Ovary (tissue), 9 donors: ENCODE results near the gene NXT1. TPM values are rescaled to one million over a fixed set of nuclear protein-coding genes. Genes with fewer than 3 reads are reported as not detected.

Experiments used
- DNase-seq, 5 donors: peaks; one replicate each; pipeline ENCODE4 v3.0.0-alpha.2; 2019 to 2020
- H3K27ac ChIP-seq, 2 donors: fragments of 200-600 bp; one replicate each; pipeline versions ENCODE4 v1.5.1 to v1.8.0; 2019 to 2022
- H3K27me3 ChIP-seq: fragments of 200-600 bp; one replicate; pipeline ENCODE4 v1.8.0; 2022
- H3K36me3 ChIP-seq: fragments of 200-600 bp; sonication (generic); one replicate; pipeline ENCODE4 v1.5.1; 2019
- H3K4me1 ChIP-seq: one replicate; pipeline ENCODE4 v1.8.1; 2013; ENCODE audit warnings: mild to moderate bottlenecking, moderate library complexity; ENCODE audit not compliant: insufficient read depth
- H3K4me3 ChIP-seq: fragments of 200-600 bp; sonication (generic); one replicate; pipeline ENCODE4 v1.5.1; 2017
- H3K9me3 ChIP-seq, 2 donors: fragments of 200-600 bp in 1 of 2; sonication (generic) in 1 of 2; one replicate each; pipeline versions ENCODE4 v1.5.1 to v1.8.1; 2013 to 2019; ENCODE audit warnings: mild to moderate bottlenecking in 1 of 2, moderate library complexity in 1 of 2
- EP300 ChIP-seq: sonication (generic); formaldehyde crosslinking; IDR thresholded peaks from one replicate; pipeline ENCODE4 v1.6.1; 2017; ENCODE audit warnings: antibody characterized with exemption
- POLR2A ChIP-seq: fragments of 450-650 bp; IDR thresholded peaks from one replicate; pipeline ENCODE4 v1.6.1; 2017; ENCODE audit warnings: antibody characterized with exemption, mild to moderate bottlenecking, moderate library complexity
- WGBS, 3 donors: extraction: QIAGEN DNeasy Blood & Tissue Kit in 1 of 3; methylation state at CpG; one replicate each; pipeline versions ENCODE4 v1.1.5 to v1.1.7; 2013 to 2017; 5-methylcytosine and 5-hydroxymethylcytosine counted together
- intact Hi-C, 4 donors: fragments of 100-400 bp; cut with DNase I; formaldehyde crosslinking; loops; one replicate each; pipeline versions ENCODE4 v1.11.0 to v1.15.1; 2022 to 2023
- polyA plus RNA-seq, 2 donors: library from polyadenylated mRNA; stranded (reverse); fragments of 200-250 nt in 1 of 2; fragments of 350-450 nt in 1 of 2; fragmentation: Illumina TruSeq in 1 of 2; extraction: RNeasy Lipid Tissue Mini Kit (QIAGEN cat#74804) in 1 of 2; gene quantifications; one replicate each; pipeline ENCODE4 v1.2.3, GENCODE V29; 2013 to 2014
- total RNA-seq, 7 donors: library from RNA; depleted of rRNA in 2 of 7; stranded (reverse); fragments of >200 nt in 2 of 7; fragmentation: NEBNext Ultra II Directional in 3 of 7; extraction: Animal tissue kit (Norgen Biotek cat#: 25700) in 3 of 7; gene quantifications; one replicate each; pipeline versions ENCODE4 v1.1.0 to v1.2.4, GENCODE V29; 2016 to 2023
- TF ChIP-seq, protein P1 (sequence below), 3 donors: fragments of 450-650 bp in 2 of 3; fragments of 200-600 bp in 1 of 3; IDR thresholded peaks; one replicate each; pipeline versions ENCODE4 v1.5.1 to v1.8.0; 2016 to 2022; ENCODE audit warnings: antibody characterized with exemption in 3 of 3, mild to moderate bottlenecking in 1 of 3
- donor health status: DM: no; HTN: no; CAD: no; lungs with moderate emphysema.
- donor health status: DM: no; HTN: no; CAD: no.
- donor health status: Bipolar disorder and iron deficiency.
- donor health status: DM: yes; HTN: yes; CAD: no.
- donor health status: DM: no; HTN: no; CAD: no.
- donor health status: DM: yes; HTN: yes; CAD: no.

The NXT1 gene
- total and polyA plus RNA-seq, 9 donors = 19.2 to 44.6 (median 28.3) TPM

DNA sequence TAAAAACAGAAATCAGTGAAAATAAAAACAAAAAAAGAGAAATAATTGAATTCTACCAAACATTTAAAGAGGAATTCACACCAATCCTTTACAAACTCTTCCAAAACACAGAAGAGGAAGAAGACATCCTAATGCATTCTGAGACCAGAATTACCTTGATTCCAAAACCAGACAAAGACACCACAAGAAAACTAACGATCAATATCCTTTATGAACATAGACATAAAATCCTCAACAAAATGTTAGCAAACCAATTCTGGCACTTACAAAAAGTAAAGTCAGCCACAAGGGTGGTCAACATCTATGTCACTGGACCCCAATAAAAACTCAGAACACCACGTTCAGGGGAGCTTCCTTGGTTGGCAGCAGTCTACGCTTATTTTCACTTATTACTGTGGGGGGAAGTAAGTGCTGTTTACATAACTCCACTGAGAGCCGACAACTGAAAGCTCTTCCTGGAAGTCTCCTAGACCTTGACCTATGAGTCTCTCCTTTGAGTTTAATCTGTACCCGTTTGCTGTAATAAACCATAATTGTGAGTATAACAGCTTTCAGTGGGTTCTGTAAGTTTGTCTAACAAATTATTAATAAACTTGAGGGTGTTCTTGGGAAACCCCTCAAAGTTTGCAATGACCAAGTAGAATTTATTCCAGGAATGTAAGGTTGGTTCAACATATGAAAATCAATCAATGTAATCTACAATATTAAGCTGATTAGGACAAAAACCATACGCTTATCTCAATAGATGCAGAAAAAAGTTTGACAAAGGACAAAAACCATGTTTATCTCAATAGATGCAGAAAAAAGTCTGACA lies 35.9 kb downstream of the NXT1 start:
- WGBS, 3 donors = 52 to 57% (median 54%) methylated on average over 6 of the region's 6 CpGs
- Histone ChIP-seq H3K4me1 (peaks cover 6% of the 10 kb centered on the region), H3K27ac (no peak overlapping the region), H3K27me3 (no peaks in the 10 kb centered on the region), H3K36me3 (no peaks in the 10 kb centered on the region), H3K4me3 (no peak overlapping the region), H3K9me3 (no peaks in the 10 kb centered on the region)
- intact Hi-C loops = no loop called here
- no peak for TF ChIP-seq POLR2A
- TF ChIP-seq, protein P1, sequence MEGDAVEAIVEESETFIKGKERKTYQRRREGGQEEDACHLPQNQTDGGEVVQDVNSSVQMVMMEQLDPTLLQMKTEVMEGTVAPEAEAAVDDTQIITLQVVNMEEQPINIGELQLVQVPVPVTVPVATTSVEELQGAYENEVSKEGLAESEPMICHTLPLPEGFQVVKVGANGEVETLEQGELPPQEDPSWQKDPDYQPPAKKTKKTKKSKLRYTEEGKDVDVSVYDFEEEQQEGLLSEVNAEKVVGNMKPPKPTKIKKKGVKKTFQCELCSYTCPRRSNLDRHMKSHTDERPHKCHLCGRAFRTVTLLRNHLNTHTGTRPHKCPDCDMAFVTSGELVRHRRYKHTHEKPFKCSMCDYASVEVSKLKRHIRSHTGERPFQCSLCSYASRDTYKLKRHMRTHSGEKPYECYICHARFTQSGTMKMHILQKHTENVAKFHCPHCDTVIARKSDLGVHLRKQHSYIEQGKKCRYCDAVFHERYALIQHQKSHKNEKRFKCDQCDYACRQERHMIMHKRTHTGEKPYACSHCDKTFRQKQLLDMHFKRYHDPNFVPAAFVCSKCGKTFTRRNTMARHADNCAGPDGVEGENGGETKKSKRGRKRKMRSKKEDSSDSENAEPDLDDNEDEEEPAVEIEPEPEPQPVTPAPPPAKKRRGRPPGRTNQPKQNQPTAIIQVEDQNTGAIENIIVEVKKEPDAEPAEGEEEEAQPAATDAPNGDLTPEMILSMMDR (IDR thresholded peaks at IDR 0.05) = no peak
- TF ChIP-seq EP300 = no peak
- no peak for DNase-seq

DNA sequence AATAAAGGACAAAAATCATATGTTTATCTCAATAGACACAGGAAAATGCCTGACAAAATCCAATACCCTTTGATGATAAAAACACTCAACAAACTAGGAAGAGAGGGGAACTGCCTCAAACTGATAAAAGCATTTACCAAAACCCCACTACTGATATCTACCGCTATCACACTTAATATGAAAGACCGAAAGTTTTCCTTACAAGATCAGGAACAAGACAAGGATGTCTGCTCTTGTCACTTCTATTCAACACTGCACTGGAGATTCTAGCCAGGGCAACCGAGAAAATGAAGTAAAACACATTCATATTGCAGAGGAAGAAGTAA lies 36.5 kb downstream of the NXT1 start:
- Histone ChIP-seq H3K9me3 (no peaks in the 10 kb centered on the region), H3K4me3 (no peak overlapping the region), H3K27ac (no peak overlapping the region), H3K36me3 (no peaks in the 10 kb centered on the region), H3K4me1 (peaks cover 2% of the 10 kb centered on the region), H3K27me3 (no peaks in the 10 kb centered on the region)
- DNase-seq = no peak
- intact Hi-C loops = no loop called here
- TF ChIP-seq POLR2A (no peak), EP300 (no peak)
- TF ChIP-seq, protein P1 (IDR thresholded peaks at IDR 0.05) = no peak
- WGBS, 3 donors = 96 to 98% (median 98%) methylated on average over 3 of the region's 3 CpGs

DNA sequence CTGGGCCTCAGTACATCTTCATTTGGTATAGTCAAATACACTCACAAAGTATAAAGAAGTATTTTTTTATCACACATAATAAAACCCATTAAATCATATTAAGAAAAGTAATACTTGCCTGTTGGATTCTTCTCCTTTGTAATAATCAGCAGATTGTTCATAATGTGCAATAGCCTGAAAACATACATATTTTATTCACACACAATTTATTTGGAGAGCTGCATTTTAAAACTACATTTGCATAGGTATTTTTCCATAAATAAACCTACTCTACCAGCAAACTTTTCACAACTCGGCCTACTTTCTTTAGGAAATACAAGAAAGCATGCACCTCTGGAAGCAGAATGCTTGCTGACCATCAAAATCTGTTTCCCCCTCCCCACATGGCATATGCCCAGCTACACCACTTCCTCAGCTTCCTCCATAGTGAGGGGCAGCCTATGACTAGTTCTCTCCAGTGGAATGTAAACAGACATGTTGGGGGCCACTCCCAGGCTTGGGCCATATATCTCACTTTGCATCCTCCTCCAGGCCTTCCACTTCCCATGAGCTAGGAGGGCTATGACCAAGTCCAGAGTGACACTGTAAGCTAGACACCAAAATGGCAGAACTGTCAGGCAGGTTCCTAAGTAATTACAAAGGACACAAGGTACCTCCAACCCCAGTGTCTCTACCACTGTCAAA lies 39.6 kb downstream of the NXT1 start:
- no peak overlapping the region for H3K4me3 ChIP-seq
- no peaks in the 10 kb centered on the region for H3K9me3 ChIP-seq
- peaks cover 2% of the 10 kb centered on the region for H3K4me1 ChIP-seq
- TF ChIP-seq EP300 (no peak), POLR2A (no peak)
- TF ChIP-seq, protein P1 (IDR thresholded peaks at IDR 0.05) = no peak
- WGBS, 3 donors = 81 to 96% (median 94%) methylated on average over 1 of the region's 1 CpG
- no peaks in the 10 kb centered on the region for H3K27me3 ChIP-seq
- H3K36me3 ChIP-seq = no peaks in the 10 kb centered on the region
- intact Hi-C loops = no loop called here
- H3K27ac ChIP-seq = no peak overlapping the region
- DNase-seq = no peak

- intact Hi-C loops = no loop called here
- no peaks in the 10 kb centered on the region for H3K27me3 ChIP-seq
- H3K9me3 ChIP-seq = no peaks in the 10 kb centered on the region
- WGBS, 3 donors = 89 to 93% (median 91%) methylated on average over 4 of the region's 4 CpGs
- H3K4me1 ChIP-seq = peaks cover under 1% of the 10 kb centered on the region
- TF ChIP-seq EP300 (no peak), POLR2A (no peak)
- TF ChIP-seq, protein P1 (IDR thresholded peaks at IDR 0.05) = no peak
- no peak for DNase-seq
- no peak overlapping the region for H3K27ac ChIP-seq
- H3K4me3 ChIP-seq = no peak overlapping the region
- no peaks in the 10 kb centered on the region for H3K36me3 ChIP-seq
Measured at GRCh38 chr20:23391707-23392310, 41.2 kb downstream of the NXT1 start.
